IMR-90 (cell line): ENCODE data around the gene RAD51B.

Source experiments
- BHLHE40 ChIP-seq: fragments of 150-350 bp; IDR thresholded peaks from 2 replicates; pipeline ENCODE4 v1.6.1; 2016; ENCODE audit warnings: mild to moderate bottlenecking, low read depth, low read length
- CEBPB ChIP-seq: IDR thresholded peaks from 2 replicates; pipeline ENCODE4 v1.6.1; 2012; ENCODE audit warnings: low read depth, low read length, improper control_type of control experiment
- CTCF ChIP-seq: conservative IDR thresholded peaks from 2 replicates; pipeline ENCODE4 v1.5.1; 2012; ENCODE audit warnings: mild to moderate bottlenecking, low read depth, low read length, improper control_type of control experiment
- MAFK ChIP-seq: IDR thresholded peaks from 2 replicates; pipeline ENCODE4 v1.6.1; 2012; ENCODE audit warnings: low read depth, low read length, improper control_type of control experiment
- MAZ ChIP-seq: IDR thresholded peaks from 2 replicates; pipeline ENCODE4 v1.6.1; 2012; ENCODE audit warnings: low read depth, mild to moderate bottlenecking, low read length, improper control_type of control experiment, moderate library complexity, borderline replicate concordance
- POLR2A ChIP-seq: IDR thresholded peaks from 2 replicates; pipeline ENCODE4 v1.6.1; 2012; ENCODE audit warnings: mild to moderate bottlenecking, low read depth, low read length
- RAD21 ChIP-seq: IDR thresholded peaks from 2 replicates; pipeline ENCODE4 v1.6.1; 2012; ENCODE audit warnings: low read length, improper control_type of control experiment
- RCOR1 ChIP-seq: IDR thresholded peaks from 2 replicates; pipeline ENCODE4 v1.6.1; 2012; ENCODE audit warnings: mild to moderate bottlenecking, low read length, improper control_type of control experiment; ENCODE audit not compliant: insufficient replicate concordance
- RFX5 ChIP-seq: IDR thresholded peaks from 2 replicates; pipeline ENCODE4 v1.8.0; 2012; ENCODE audit warnings: low read depth, mild to moderate bottlenecking, low read length, moderate library complexity
- SMC3 ChIP-seq: fragments of 150-350 bp; IDR thresholded peaks from 2 replicates; pipeline ENCODE4 v1.6.1; 2016; ENCODE audit warnings: low read depth, mild to moderate bottlenecking, antibody characterized with exemption, low read length, moderate library complexity
- USF2 ChIP-seq: fragments of 150-350 bp; IDR thresholded peaks from 2 replicates; pipeline ENCODE4 v1.6.1; 2017; ENCODE audit warnings: mild to moderate bottlenecking, antibody characterized with exemption, low read length, low read depth

GRCh38 chr14:68604361-68604730, 784.8 kb downstream of the RAD51B start:
- TF ChIP-seq RCOR1 (no peak), CTCF (no peak), RAD21 (no peak), POLR2A (no peak), USF2 (no peak), BHLHE40 (no peak), RFX5 (no peak), MAZ (no peak), CEBPB (no peak), SMC3 (no peak), MAFK (no peak)
